ENCODE measurements around the gene GRIA1.

GRIA1 gene

DNA sequence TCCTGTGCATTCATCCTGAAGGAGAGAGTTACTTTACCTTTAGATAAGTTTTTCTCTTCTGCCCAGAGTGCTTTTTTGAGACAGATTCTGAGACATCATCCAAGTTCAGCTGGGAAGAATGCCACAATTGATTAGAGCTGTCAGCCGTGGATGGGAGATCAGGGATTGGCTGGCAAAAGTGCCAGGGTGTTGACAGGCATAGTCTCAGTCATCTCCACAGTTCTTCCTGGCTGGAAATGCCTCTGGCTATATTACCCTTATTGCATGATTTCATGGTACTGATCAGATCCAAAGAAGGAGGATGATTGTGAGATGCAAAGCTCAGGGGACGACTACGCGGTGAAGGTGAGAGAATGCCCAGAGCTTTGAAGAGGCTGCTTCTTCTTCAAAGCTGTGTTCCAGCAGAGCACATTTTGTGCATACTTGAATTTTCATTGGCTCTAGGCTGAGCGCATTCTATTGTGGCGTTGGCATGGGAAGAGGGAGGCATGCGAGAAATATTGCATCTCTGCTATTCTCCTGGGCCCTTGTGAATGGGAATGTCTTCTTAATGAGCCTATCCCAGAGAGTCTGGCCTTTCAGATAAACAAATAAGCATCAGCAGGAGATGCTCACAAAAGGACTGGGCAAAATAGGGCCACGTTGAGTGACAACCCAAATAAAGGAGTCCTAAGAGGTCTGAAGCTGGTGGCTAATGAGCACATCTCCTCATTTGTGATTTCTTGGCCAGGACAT, 82.1 kb downstream of the GRIA1 start:
- no peak for DNase-seq (ENCODE audit: extremely low read depth, low read depth)
- TF ChIP-seq, protein P1, sequence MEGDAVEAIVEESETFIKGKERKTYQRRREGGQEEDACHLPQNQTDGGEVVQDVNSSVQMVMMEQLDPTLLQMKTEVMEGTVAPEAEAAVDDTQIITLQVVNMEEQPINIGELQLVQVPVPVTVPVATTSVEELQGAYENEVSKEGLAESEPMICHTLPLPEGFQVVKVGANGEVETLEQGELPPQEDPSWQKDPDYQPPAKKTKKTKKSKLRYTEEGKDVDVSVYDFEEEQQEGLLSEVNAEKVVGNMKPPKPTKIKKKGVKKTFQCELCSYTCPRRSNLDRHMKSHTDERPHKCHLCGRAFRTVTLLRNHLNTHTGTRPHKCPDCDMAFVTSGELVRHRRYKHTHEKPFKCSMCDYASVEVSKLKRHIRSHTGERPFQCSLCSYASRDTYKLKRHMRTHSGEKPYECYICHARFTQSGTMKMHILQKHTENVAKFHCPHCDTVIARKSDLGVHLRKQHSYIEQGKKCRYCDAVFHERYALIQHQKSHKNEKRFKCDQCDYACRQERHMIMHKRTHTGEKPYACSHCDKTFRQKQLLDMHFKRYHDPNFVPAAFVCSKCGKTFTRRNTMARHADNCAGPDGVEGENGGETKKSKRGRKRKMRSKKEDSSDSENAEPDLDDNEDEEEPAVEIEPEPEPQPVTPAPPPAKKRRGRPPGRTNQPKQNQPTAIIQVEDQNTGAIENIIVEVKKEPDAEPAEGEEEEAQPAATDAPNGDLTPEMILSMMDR (IDR thresholded peaks at IDR 0.05; ENCODE audit: low read depth, low read length), result no peak

DNA sequence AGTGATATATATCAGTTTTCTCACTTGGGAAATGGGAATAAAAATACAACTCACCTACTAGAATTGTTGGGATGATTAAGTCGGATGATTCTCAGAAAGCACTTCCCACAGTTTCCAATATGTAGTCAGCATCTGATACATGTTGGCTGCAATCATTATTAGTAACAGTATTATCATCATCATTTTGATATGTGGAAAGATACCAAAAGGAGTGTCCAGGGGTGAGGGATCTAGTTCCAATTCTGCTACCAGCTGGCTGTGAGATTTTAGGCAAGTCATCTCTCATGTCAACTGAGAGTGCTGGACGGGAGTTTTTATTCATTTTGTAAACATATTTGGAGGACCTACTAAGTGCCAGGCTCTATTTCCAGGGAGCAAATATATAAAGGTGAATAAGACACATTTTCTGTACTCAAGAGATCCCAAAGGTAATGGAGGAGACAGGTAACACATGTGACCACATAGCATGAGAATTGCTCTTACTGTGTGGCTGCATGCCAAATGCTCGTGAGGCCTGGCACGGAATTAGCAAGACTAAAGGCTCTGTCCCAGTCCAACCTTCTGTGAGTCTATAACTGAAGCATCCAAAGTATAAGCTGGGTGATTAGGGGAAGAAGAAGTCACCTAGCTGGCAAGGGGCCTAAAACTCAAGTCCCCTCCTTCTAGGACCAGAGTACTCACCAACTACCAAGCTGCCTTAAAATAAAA, 83.0 kb downstream of the GRIA1 start:
- DNase-seq (ENCODE audit: extremely low read depth, low read depth), result no peak
- TF ChIP-seq, protein P1 (IDR thresholded peaks at IDR 0.05; ENCODE audit: low read depth, low read length), result no peak

DNA sequence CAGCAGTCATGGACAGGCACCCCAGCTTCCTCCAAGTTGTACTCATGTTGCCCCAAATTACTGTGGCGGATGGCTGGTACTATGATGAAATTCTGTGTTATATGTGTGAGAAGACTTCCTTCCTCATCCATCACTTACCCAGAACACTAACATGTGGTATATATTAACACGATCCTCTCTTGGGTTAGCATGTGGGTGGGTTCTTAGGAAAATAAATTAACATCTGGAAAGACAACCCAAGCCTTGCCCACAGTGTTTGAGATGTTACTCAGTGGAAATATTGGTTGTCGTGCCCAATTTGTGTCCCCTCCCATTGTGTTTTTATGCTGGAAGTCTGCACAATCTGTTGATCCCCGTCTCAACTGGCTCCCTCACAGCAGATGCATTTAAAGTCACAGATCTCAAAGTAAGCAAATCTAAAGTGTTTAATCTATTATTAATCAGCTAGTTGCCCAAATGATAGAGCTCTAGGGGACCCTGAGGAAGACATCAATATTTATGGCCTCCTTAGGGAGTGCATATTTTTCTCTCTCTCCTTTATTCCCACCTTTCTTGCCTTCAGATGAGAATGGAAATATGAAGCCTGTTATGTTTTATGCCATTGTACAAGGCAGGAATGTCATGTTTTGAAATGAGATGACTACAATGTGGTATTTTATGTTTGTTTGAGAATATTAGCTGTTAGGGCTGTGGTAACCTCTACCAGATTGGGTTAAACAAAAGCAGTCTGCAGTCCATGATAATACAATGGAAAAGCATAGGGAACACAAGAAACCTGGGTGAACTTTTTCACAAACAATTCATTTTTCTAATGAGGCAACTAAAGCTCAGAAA, 93.9 kb downstream of the GRIA1 start:
- peak; percentile 59 for DNase-seq (ENCODE audit: extremely low read depth, low read depth)
- TF ChIP-seq, protein P1 (IDR thresholded peaks at IDR 0.05; ENCODE audit: low read depth, low read length), result no peak

DNA sequence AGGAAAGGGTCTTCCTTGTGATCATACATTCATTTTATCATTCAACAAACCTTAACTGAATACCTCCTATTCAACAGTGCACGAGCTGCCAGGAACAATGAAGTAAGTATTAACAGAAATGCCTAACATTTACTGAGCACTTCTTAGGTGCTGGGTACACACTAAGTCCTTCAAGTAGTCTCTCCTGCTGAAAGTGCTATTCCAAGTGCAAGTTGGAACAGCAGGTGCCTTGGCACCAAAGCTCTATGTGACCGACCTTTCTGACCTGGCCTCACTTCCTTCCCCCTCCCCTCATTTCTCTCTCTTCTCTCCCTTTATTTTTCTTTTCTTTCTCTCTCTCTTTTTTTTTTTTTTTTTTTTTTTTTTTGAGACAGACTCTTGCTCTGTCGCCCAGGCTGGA, 94.5 kb downstream of the GRIA1 start:
- TF ChIP-seq, protein P1 (IDR thresholded peaks at IDR 0.05; ENCODE audit: low read depth, low read length), result no peak
- no peak for DNase-seq (ENCODE audit: extremely low read depth, low read depth)

- TF ChIP-seq, protein P1 (IDR thresholded peaks at IDR 0.05; ENCODE audit: low read depth, low read length), result no peak
Observed at GRCh38 chr5:153585622-153586277, 95.3 kb downstream of the GRIA1 start.

DNA sequence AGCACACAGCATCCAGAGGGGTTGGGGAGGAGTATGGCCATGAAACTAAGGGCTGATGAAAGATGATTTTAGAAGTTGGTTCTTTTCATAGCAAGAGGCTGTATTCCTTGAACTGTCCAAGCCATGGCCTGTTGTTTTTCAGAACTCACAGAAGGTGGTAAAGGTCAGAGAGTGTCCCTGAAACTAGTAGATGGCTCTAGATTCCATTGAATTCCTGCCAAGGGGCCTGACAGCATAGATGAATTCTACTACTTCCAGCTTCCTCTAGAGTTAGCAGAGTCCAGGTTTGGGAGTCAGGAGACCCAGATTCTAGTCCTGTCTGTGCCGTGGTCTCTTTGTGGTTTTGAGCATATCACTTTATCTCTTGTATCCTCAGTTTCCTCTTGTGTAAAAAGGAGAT, 101.6 kb downstream of the GRIA1 start:
- TF ChIP-seq, protein P1 (IDR thresholded peaks at IDR 0.05; ENCODE audit: low read depth, low read length), result no peak
- DNase-seq (ENCODE audit: extremely low read depth, low read depth), result no peak

More at GRCh38 chr5:153585622-153586277, 95.3 kb downstream of the GRIA1 start:
- no peak for DNase-seq (ENCODE audit: extremely low read depth, low read depth)
